HepG2 (cell line): ENCODE measurements around the gene SMAD6.

ENCODE experiments used
- EZH2 ChIP-seq: conservative IDR thresholded peaks from 2 replicates; pipeline ENCODE4 v1.6.1; 2012; ENCODE audit warnings: mild to moderate bottlenecking, low read depth, low read length, moderate library complexity
- FOXJ3 ChIP-seq: sonication (generic); formaldehyde crosslinking; IDR thresholded peaks from 2 replicates; pipeline ENCODE4 v1.4.0; 2020; ENCODE audit warnings: missing genetic modification reagents, mild to moderate bottlenecking, borderline replicate concordance
- JUND ChIP-seq: sonication (generic); formaldehyde crosslinking; IDR thresholded peaks from 2 replicates; pipeline ENCODE4 v1.8.0; 2022; ENCODE audit warnings: mild to moderate bottlenecking, missing genetic modification reagents
- KAT2B ChIP-seq: fragments of 150-350 bp; IDR thresholded peaks from 2 replicates; pipeline ENCODE4 v1.6.1; 2014; ENCODE audit warnings: low read depth, low read length, borderline replicate concordance
- PHF8 ChIP-seq: sonication (generic); formaldehyde crosslinking; IDR thresholded peaks from 2 replicates; pipeline ENCODE4 v1.5.0; 2020; ENCODE audit warnings: missing genetic modification reagents
- POLR2A ChIP-seq, 2 experiments: IDR thresholded peaks; 2 replicates each; pipeline ENCODE4 v1.6.1; 2011; ENCODE audit warnings: low read depth in 2 of 2, low read length in 2 of 2, mild to moderate bottlenecking in 1 of 2, moderate library complexity in 1 of 2; ENCODE audit not compliant: insufficient read depth in 1 of 2
- RFXAP ChIP-seq: sonication (generic); formaldehyde crosslinking; IDR thresholded peaks from 2 replicates; pipeline ENCODE4 v1.4.0; 2020; ENCODE audit warnings: missing genetic modification reagents, borderline replicate concordance
- SMAD1 ChIP-seq: sonication (generic); formaldehyde crosslinking; IDR thresholded peaks from 2 replicates; pipeline ENCODE4 v1.4.0; 2020; ENCODE audit warnings: missing genetic modification reagents, low read depth, mild to moderate bottlenecking, borderline replicate concordance
- ZNF335 ChIP-seq: sonication (generic); formaldehyde crosslinking; IDR thresholded peaks from 2 replicates; pipeline ENCODE4 v1.4.0; 2020; ENCODE audit warnings: missing genetic modification reagents
- TF ChIP-seq, protein P1 (sequence below): sonication (generic); formaldehyde crosslinking; IDR thresholded peaks from 2 replicates; pipeline ENCODE4 v1.5.0; 2020; ENCODE audit warnings: mild to moderate bottlenecking, missing genetic modification reagents, moderate library complexity
- TF ChIP-seq, protein P2 (sequence below): sonication (generic); formaldehyde crosslinking; IDR thresholded peaks from 2 replicates; pipeline ENCODE4 v1.8.0; 2022; ENCODE audit warnings: missing genetic modification reagents, mild to moderate bottlenecking, moderate library complexity, borderline replicate concordance

DNA sequence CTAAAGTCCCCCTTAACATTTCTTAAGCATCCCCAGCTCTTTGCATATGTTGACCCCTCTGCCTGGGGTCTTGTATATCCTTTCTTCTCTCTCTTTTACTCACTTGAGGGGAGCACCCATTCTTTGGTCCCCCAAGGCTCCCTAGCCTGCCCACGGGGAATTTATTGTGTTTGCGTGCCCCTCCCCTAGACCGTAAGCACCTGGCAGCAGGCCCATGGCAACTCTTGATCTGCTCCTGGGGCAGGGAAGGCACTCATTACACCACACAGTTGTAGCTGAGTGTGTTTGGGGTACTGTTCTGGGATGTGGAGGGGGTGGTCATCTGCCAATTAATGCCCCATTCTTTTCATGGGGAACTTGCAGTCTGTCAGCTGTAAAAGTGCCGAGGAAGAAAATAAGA is 27.3 kb upstream of the SMAD6 start:
- TF ChIP-seq, protein P1, sequence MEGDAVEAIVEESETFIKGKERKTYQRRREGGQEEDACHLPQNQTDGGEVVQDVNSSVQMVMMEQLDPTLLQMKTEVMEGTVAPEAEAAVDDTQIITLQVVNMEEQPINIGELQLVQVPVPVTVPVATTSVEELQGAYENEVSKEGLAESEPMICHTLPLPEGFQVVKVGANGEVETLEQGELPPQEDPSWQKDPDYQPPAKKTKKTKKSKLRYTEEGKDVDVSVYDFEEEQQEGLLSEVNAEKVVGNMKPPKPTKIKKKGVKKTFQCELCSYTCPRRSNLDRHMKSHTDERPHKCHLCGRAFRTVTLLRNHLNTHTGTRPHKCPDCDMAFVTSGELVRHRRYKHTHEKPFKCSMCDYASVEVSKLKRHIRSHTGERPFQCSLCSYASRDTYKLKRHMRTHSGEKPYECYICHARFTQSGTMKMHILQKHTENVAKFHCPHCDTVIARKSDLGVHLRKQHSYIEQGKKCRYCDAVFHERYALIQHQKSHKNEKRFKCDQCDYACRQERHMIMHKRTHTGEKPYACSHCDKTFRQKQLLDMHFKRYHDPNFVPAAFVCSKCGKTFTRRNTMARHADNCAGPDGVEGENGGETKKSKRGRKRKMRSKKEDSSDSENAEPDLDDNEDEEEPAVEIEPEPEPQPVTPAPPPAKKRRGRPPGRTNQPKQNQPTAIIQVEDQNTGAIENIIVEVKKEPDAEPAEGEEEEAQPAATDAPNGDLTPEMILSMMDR (CRISPR knock-in tag) = no peak
- TF ChIP-seq KAT2B = no peak
- TF ChIP-seq EZH2 = no peak
- no peak for TF ChIP-seq JUND (CRISPR knock-in tag)
- TF ChIP-seq, protein P2, sequence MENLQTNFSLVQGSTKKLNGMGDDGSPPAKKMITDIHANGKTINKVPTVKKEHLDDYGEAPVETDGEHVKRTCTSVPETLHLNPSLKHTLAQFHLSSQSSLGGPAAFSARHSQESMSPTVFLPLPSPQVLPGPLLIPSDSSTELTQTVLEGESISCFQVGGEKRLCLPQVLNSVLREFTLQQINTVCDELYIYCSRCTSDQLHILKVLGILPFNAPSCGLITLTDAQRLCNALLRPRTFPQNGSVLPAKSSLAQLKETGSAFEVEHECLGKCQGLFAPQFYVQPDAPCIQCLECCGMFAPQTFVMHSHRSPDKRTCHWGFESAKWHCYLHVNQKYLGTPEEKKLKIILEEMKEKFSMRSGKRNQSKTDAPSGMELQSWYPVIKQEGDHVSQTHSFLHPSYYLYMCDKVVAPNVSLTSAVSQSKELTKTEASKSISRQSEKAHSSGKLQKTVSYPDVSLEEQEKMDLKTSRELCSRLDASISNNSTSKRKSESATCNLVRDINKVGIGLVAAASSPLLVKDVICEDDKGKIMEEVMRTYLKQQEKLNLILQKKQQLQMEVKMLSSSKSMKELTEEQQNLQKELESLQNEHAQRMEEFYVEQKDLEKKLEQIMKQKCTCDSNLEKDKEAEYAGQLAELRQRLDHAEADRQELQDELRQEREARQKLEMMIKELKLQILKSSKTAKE (CRISPR knock-in tag) = no peak
- no peak for TF ChIP-seq RFXAP
- no peak for TF ChIP-seq PHF8 (CRISPR knock-in tag)
- no peak for TF ChIP-seq SMAD1 (CRISPR knock-in tag)
- TF ChIP-seq POLR2A (IDR thresholded peaks at IDR 0.05; ENCODE audit: insufficient read depth in 1 of 2, low read depth in 2 of 2, low read length in 2 of 2) = no peak
- no peak for TF ChIP-seq FOXJ3 (CRISPR knock-in tag)
- no peak for TF ChIP-seq ZNF335 (CRISPR knock-in tag)
